Measurements from ENCODE around the gene LRCH1.
A peak's percentile ranks its signal among the peaks of the same experiment; 100 is the strongest.

LRCH1 gene

DNA sequence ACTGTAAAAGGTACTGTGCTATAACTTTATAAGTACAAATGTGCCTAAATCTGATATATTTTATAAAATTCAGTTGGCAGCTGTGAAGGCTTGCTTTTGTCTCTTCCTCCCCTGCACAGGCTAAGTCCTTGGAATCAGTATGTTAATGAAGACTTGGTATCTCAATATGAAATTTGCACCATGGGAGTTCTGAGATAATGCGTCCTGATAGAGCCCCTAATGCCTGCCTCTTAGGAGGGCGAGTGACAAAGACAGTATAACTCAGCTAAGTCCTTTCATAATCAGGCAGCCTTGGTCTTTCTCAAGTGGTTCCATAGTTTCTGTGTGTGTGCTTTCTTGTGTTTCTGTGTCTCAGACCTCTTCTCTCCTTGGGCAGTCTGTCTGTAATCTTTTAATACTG lies 14.7 kb downstream of the LRCH1 start:
- H3K27me3 Mint-ChIP-seq, result no peaks in the 10 kb centered on the region
- H3K4me1 Mint-ChIP-seq, result peaks cover 47% of the 10 kb centered on the region
- H3K4me3 Mint-ChIP-seq, result no peak overlapping the region
- no peaks in the 10 kb centered on the region for H3K36me3 Mint-ChIP-seq
- no peaks in the 10 kb centered on the region for H3K9me3 Mint-ChIP-seq
- no peak overlapping the region for H3K27ac Mint-ChIP-seq

DNA sequence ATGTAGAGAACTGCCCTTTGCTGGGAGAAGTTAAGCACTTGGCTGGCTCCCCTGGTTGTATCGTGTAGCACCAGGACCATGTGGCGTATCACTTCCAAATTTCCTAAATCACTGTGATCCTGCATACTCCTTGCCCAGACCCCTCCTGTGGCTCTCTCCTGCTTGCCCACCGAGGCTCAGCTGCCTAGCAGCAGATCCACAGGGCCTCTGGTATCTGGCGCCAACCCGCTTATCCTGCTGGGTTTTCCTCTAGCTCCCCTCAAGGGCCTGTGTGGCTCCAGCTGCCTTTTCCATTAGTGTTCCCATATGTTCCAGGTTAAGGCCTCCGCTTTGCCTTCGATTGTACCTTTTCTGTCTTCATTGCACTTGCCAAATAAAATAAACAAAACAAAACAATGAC lies 16.5 kb downstream of the LRCH1 start:
- H3K4me3 Mint-ChIP-seq, result no peak overlapping the region
- H3K4me1 Mint-ChIP-seq, result peaks cover 56% of the 10 kb centered on the region
- no peaks in the 10 kb centered on the region for H3K27me3 Mint-ChIP-seq
- no peak overlapping the region for H3K27ac Mint-ChIP-seq
- H3K36me3 Mint-ChIP-seq, result peaks cover 3% of the 10 kb centered on the region
- no peaks in the 10 kb centered on the region for H3K9me3 Mint-ChIP-seq

DNA sequence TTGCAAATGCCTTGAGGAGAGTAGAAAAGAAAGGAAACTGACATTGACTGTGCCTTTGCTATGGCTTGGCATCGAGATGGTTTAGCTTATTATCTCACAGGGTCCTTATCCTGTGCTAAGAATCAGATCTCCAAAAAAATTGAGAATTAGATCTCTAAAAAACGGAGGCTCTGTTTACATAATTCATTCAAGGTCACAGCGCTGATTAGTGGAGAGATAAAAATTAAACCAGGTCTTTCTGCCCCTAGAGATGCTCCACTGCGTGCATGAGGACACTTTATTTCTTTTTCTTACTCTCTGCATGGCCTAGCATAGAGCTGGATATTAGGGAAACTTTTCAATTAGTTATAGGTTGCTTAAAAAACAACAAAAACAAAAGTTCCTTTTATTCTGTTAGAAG lies 17.3 kb downstream of the LRCH1 start:
- Mint-ChIP-seq H3K4me1 (peaks cover 56% of the 10 kb centered on the region), H3K27ac (no peak overlapping the region), H3K4me3 (no peak overlapping the region), H3K27me3 (no peaks in the 10 kb centered on the region), H3K9me3 (no peaks in the 10 kb centered on the region), H3K36me3 (peaks cover 3% of the 10 kb centered on the region)

DNA sequence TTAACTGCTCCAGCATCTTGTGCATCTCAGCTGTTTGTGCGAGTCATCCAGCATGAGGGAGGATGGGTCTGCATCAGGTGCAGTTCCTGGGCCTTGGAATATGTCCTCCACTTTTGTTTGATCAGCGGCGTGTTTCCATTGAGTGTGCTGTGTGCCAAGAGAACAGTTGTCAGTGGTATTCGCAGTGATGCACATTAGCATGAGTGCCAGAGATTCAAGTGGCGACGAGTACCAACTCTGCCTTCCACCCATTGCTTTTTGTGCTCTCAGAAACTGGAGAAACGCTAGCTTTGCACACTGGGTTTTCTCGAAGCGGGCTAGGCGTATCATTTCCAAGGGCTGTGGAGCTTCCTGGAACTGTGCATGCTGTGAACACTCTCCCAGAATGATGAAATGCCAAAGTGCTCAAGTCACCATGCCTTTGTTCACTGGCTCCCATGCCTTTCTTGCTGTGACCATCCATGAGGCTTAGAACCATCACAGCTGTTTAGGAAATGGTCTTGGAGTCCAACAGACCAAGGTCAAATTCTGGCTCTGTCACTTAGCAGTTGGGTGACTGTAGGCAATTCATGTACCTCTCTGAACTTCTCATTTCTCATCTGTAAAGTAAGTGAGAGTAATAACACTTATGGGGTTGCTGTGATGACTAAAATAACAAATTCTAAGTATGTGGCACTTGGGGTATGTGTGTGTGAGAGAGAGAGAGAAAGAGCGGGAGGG lies 18.4 kb downstream of the LRCH1 start:
- no peak overlapping the region for H3K4me3 Mint-ChIP-seq
- H3K27ac Mint-ChIP-seq, result no peak overlapping the region
- peaks cover 55% of the 10 kb centered on the region for H3K4me1 Mint-ChIP-seq

DNA sequence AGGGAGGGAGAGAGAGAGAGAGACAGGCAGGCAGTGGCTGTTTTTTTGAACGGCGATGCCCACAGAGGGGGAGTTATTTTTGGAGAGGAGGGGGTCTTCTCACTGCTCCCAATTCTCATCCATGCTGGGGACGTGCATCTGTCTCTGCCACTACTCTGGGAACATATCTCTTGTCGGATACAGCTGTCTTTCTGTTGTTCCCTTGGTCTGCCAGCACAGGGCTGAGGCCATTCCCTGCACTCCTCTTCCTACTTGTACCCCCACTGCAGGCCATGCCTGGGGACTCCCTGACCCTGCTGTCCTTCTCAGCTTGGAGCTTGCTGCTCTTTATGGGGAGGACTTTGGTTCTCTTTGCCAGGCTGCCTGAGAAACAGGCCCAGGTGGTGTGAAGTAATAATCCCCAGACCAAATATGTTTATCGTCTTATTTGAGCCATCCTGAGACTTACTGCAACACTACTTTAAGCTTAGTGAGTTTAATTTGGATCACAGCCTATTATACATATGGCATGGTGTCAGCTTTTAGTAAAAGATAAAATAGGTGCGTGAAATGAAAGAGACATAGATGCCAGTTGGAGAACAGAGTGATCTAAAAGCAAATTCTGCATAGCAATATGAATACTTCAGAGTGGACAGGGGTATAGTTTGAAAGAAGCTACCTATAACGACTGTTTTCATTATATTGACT lies 19.1 kb downstream of the LRCH1 start:
- Mint-ChIP-seq H3K36me3 (peaks cover 3% of the 10 kb centered on the region), H3K27me3 (no peaks in the 10 kb centered on the region), H3K4me3 (no peak overlapping the region), H3K4me1 (peaks cover 58% of the 10 kb centered on the region), H3K27ac (no peak overlapping the region), H3K9me3 (no peaks in the 10 kb centered on the region)

More for the DNA sequence above, 18.4 kb downstream of the LRCH1 start:
- Mint-ChIP-seq H3K9me3 (no peaks in the 10 kb centered on the region), H3K36me3 (peaks cover 3% of the 10 kb centered on the region), H3K27me3 (no peaks in the 10 kb centered on the region)

DNA sequence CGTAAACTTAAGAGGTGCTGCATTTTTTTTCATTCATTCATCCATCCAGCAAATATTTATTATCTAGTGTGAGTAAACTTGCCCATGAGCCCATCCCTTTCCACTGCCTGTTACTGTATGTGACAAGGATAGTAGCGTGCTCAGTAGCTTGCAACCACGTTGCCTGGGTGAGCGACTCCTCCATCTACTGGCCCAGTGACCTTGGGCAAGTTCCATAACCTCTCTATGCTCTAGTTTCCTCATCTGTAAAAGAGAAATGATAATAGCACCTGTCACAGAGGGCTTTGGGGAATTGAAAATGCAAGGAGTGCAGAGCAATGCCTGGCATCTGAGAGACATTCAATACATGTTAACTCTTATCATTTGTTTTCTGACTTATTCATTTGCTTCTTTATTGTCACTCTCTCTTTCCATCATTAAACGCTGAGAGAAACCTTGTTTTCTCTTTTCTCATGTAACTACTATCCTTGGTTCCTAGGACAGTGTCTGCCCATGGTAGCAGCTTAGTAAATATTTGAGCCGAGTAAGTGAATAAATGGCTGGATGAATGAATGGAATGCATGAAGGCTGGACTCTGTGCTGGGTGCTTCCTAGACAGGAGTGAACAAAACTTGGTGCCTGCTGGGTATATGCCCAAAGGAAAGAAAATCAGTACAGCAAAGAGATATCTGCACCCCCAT lies 19.9 kb downstream of the LRCH1 start:
- Mint-ChIP-seq H3K27me3 (no peaks in the 10 kb centered on the region), H3K27ac (no peak overlapping the region), H3K9me3 (no peaks in the 10 kb centered on the region), H3K36me3 (peaks cover 3% of the 10 kb centered on the region), H3K4me1 (peaks cover 62% of the 10 kb centered on the region), H3K4me3 (no peak overlapping the region)

DNA sequence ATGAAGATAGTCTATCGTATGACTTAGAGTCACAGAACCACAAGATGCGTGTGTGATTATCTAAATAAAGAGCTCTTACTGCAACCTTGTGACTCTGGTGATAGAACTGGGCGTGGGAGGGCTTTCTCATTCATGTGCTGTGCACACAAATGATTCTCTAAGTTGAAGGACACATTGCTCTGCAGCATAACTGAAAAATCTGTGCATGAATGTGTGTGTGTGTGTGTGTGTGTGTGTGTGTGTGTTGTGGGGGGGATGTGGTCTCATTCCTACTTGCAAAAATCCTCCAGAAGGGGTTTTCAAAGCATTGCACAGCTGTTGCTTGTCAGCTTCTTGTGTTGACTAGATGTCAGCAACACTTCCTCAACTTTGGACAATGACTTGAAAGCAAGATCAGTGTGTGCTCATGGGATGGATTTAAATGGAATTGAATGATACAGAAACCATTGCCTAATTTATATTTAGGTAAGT lies 22.4 kb downstream of the LRCH1 start:
- Mint-ChIP-seq H3K4me3 (no peak overlapping the region), H3K27me3 (no peaks in the 10 kb centered on the region), H3K9me3 (no peaks in the 10 kb centered on the region), H3K27ac (no peak overlapping the region), H3K36me3 (peaks cover 3% of the 10 kb centered on the region), H3K4me1 (peaks cover 74% of the 10 kb centered on the region)

DNA sequence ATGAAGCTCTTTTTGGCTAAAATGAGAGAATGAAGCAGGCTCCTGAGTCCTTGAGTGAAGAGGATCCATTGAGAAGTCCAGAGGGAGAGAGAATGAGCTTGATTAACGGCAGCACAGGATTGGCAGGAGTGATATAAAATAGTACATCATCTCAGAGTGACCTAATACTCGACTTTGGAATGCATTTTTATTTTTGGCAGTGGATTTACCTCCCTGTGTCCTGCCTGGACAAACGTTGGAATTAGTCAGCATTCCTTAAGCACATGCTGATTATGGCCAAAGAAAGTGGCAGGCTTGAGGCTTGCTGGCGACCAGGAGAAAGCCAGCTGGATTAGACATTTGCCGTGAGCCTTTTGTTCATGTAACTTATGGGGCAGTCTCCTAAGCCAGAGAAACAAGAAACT lies 22.9 kb downstream of the LRCH1 start:
- peaks cover 78% of the 10 kb centered on the region for H3K4me1 Mint-ChIP-seq
- no peaks in the 10 kb centered on the region for H3K27me3 Mint-ChIP-seq
- no peak overlapping the region for H3K4me3 Mint-ChIP-seq

DNA sequence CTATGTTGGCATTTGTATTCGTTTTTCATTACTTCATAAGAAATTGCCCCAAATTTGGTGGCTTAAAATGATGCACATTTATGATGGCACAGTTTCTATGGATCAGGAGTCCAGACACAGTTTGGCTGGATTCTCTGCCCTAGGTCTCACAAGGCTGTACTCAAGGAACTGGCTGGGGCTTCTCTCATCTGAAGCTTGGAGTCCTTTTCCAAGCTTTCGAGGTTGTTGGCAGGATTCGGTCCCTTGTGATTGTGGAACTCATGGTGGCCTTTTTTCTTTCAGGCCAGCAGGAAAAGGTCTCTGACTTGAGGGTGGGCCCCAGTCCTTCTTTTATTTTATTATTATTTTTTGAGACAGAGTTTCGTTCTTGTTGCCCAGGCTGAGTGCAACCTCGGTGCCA lies 23.8 kb downstream of the LRCH1 start:
- H3K4me3 Mint-ChIP-seq, result no peak overlapping the region
- peaks cover 75% of the 10 kb centered on the region for H3K4me1 Mint-ChIP-seq
- no peak overlapping the region for H3K27ac Mint-ChIP-seq
- H3K9me3 Mint-ChIP-seq, result no peaks in the 10 kb centered on the region
- no peaks in the 10 kb centered on the region for H3K27me3 Mint-ChIP-seq
- peaks cover 3% of the 10 kb centered on the region for H3K36me3 Mint-ChIP-seq

More for the DNA sequence above, 22.9 kb downstream of the LRCH1 start:
- Mint-ChIP-seq H3K27ac (no peak overlapping the region), H3K9me3 (no peaks in the 10 kb centered on the region), H3K36me3 (peaks cover 3% of the 10 kb centered on the region)

DNA sequence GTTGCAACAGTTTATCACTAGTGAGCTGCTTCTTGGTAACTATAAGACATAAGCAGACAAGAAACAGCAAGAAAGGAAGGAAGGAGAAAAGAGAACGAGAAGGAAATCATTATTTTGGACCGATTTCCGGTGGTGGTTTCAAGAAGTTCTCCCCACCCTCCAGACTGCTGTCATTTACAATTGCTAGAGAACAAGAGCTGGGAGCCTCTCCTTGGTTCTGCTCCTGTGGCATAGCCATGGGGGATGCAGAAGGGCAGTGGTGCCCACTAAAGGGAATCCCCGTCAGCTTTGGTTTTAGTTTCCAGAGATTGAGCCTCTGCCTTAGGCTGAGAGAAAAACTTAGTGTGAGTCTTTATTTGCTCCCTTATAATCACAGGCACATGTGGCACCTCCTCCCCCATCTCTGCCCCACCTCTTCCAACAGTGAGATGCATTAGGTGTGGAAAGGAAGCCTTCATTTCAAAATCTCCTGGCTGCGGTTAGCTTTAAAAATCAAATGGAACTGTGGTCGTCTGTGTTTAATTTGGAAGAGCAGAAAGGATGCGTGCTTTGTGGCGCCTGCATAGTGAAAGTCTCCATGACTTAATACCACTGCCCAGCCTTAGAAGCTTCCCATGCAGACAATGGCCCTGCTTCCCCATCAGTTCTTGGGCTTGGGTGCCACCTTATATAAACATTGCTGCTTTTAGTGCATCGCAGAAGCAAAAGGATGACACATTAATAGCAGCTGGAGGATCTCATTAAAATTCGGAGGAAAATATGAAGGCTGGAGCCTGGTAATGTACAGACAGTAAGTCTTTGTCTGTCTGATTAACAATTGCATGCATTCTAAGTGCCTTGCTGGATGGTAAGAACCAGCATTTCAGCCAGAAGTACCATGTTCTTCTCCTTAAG lies 25.0 kb downstream of the LRCH1 start:
- Mint-ChIP-seq H3K9me3 (no peaks in the 10 kb centered on the region), H3K4me3 (peak overlapping the region; percentile 38), H3K4me1 (peaks cover 71% of the 10 kb centered on the region), H3K36me3 (peaks cover 3% of the 10 kb centered on the region), H3K27me3 (no peaks in the 10 kb centered on the region), H3K27ac (peak overlapping the region; percentile 74)

DNA sequence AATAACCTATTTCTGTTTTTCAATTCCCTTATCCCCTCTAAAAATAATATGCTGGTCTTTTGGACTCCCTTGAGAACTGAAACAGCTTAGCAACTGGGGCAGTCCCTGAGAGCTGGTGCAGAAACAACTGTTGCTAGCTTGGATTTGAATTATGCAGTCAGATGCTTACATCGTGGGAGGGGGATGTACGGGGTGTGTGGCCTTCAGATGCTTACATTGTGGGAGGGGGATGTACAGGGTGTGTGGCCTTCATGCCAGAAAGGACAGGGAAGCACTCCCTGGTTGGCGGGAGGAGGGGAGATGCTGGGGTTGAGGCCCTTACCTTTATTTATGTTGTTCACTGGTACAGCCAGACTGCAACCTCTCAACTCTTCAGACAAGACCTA lies 25.6 kb downstream of the LRCH1 start:
- Mint-ChIP-seq H3K4me1 (peaks cover 70% of the 10 kb centered on the region), H3K36me3 (peaks cover under 1% of the 10 kb centered on the region), H3K9me3 (no peaks in the 10 kb centered on the region), H3K27me3 (no peaks in the 10 kb centered on the region), H3K4me3 (no peak overlapping the region), H3K27ac (peak overlapping the region; percentile 74)

DNA sequence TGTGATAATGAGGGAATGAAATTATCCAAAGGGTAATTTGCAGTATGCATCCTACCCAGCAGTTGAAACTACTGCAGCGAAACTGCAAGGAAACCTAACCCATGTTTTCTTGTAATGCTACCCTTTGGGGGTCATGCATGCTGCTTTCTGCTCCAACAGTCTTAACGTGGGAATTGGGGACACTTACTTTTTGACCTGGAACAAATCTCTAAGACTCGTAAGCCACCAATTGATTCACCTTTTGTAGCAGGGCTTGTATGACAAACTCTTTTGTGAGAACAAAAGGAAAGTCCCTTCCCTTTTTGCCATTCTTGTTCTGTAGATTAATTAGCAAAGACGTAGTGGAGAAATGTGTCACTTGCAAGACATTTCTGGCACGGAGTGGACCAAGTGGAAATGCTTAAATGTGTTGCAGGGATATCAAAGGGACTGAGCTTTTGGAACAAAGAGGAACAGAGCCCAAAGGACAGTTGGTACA lies 27.4 kb downstream of the LRCH1 start:
- Mint-ChIP-seq H3K27ac (peak overlapping the region; percentile 14), H3K9me3 (no peaks in the 10 kb centered on the region), H3K4me1 (peaks cover 73% of the 10 kb centered on the region), H3K4me3 (no peak overlapping the region), H3K27me3 (no peaks in the 10 kb centered on the region), H3K36me3 (no peaks in the 10 kb centered on the region)

DNA sequence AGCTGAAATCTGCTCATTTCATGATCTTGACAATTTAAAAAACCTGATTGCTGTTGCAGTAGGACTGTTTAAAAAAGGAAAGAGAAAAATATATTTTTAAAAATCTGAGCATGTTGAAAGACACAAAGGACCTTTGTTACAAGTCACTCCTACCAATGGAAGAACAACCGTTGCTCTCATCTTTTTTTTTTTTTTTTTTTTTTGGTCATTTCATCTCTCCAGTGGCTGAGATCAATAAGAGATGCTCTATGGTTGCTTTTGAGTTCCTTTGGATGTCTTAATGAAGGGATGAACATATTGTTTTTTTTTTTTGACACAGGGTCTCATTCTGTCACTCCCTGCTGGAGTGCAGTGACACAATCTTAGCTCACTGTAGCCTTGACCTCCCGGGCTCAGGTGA lies 29.2 kb downstream of the LRCH1 start:
- H3K27ac Mint-ChIP-seq, result no peak overlapping the region
- peaks cover 77% of the 10 kb centered on the region for H3K4me1 Mint-ChIP-seq
- H3K36me3 Mint-ChIP-seq, result no peaks in the 10 kb centered on the region
- H3K27me3 Mint-ChIP-seq, result no peaks in the 10 kb centered on the region
- no peaks in the 10 kb centered on the region for H3K9me3 Mint-ChIP-seq
- H3K4me3 Mint-ChIP-seq, result no peak overlapping the region

DNA sequence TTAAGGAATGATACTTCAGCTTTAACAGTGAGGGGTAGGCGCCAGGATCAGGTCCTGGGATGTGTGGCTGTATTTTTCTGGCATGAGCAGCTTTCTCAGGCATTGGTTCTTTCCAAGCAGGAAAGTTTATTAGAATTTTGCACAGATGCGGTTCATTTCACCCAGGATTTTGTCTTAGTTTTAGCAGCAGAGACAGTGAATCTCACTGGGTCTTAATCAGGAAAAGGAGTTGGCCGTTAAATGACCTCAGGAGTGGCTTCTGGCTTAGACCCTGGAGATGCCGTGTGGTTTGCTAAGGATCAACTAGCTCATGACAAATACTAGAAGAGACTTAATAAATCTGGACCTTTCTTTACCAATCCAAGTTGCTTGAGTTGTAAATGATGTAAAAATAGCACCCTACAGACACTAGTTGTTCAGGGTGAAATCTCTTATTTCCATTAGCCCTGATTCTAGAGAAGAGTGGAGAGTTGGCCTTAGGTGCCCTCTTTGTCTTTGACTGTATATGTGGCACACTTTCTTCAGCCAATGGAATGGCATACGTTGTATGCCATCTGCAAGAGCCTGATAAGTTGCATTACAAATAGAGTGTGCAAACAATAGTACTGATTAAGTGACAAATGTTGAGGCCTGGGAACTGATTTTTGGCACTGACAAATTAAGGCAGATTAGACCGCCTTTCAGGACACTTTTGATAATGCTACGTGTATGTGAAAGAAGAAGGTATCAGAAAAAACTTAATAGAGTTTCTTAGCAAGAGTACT lies 34.0 kb downstream of the LRCH1 start:
- Mint-ChIP-seq H3K4me3 (no peak overlapping the region), H3K36me3 (no peaks in the 10 kb centered on the region), H3K27ac (peak overlapping the region; percentile 10), H3K27me3 (no peaks in the 10 kb centered on the region), H3K4me1 (peaks cover 67% of the 10 kb centered on the region), H3K9me3 (no peaks in the 10 kb centered on the region)
